H9 (cell line): ENCODE data around the gene VWA5A. TPM values are rescaled to one million over a fixed set of nuclear protein-coding genes. Genes with fewer than 3 reads are reported as not detected.
A peak's percentile ranks its signal among the peaks of the same experiment; 100 is the strongest.

ENCODE experiments used
- DNase-seq: peaks from one replicate; pipeline ENCODE4 v3.0.0-alpha.2; 2017
- H2AFZ ChIP-seq: one replicate; pipeline ENCODE4 v1.6.1; 2013; ENCODE audit warnings: mild to moderate bottlenecking, low read length, control low read depth, moderate library complexity
- H2AK5ac ChIP-seq: 2 replicates; pipeline ENCODE4 v1.6.1; 2013; ENCODE audit warnings: low read length, control low read depth, mixed read lengths; ENCODE audit not compliant: insufficient read length
- H2BK120ac ChIP-seq: one replicate; pipeline ENCODE4 v1.6.1; 2013; ENCODE audit warnings: low read depth, mild to moderate bottlenecking, low read length, control low read depth, inconsistent platforms; ENCODE audit not compliant: poor library complexity, severe bottlenecking
- H2BK12ac ChIP-seq: 2 replicates; pipeline ENCODE4 v1.6.1; 2013; ENCODE audit warnings: low read length, control low read depth, mixed read lengths, low read depth; ENCODE audit not compliant: insufficient read length
- H2BK15ac ChIP-seq: 2 replicates; pipeline ENCODE4 v1.6.1; 2013; ENCODE audit warnings: low read depth, low read length, control low read depth
- H2BK20ac ChIP-seq: one replicate; pipeline ENCODE4 v1.6.1; 2013; ENCODE audit warnings: low read depth, mild to moderate bottlenecking, low read length, control low read depth, inconsistent platforms; ENCODE audit not compliant: poor library complexity, severe bottlenecking
- H2BK5ac ChIP-seq: 2 replicates; pipeline ENCODE4 v1.6.1; 2013; ENCODE audit warnings: low read length, control low read depth, mixed read lengths; ENCODE audit not compliant: insufficient read length
- H3K14ac ChIP-seq: 2 replicates; pipeline ENCODE4 v1.6.1; 2013; ENCODE audit warnings: low read length, control low read depth; ENCODE audit not compliant: insufficient read depth
- H3K18ac ChIP-seq: 2 replicates; pipeline ENCODE4 v1.6.1; 2013; ENCODE audit warnings: low read depth, mild to moderate bottlenecking, mixed read lengths, low read length, control low read depth; ENCODE audit not compliant: insufficient read length
- H3K23ac ChIP-seq: 2 replicates; pipeline ENCODE4 v1.6.1; 2013; ENCODE audit warnings: low read length, control low read depth, mixed read lengths, low read depth; ENCODE audit not compliant: insufficient read length
- H3K23me2 ChIP-seq: 2 replicates; pipeline ENCODE4 v1.6.1; 2013; ENCODE audit warnings: low read depth, mild to moderate bottlenecking, mixed read lengths, low read length, control low read depth; ENCODE audit not compliant: insufficient read length, poor library complexity, severe bottlenecking
- H3K27ac ChIP-seq: 2 replicates; pipeline ENCODE4 v1.5.1; 2013; ENCODE audit warnings: low read length, control low read depth, mixed read lengths, low read depth; ENCODE audit not compliant: insufficient read length
- H3K27me3 ChIP-seq: 2 replicates; pipeline ENCODE4 v1.6.1; 2013; ENCODE audit warnings: low read length, control low read depth, inconsistent platforms; ENCODE audit not compliant: insufficient read depth
- H3K4ac ChIP-seq: 2 replicates; pipeline ENCODE4 v1.6.1; 2013; ENCODE audit warnings: low read depth, mild to moderate bottlenecking, control low read depth, inconsistent platforms, low read length, moderate library complexity
- H3K4me1 ChIP-seq: 2 replicates; pipeline ENCODE4 v1.6.1; 2013; ENCODE audit warnings: low read length, control low read depth, inconsistent platforms; ENCODE audit not compliant: insufficient read depth
- H3K4me2 ChIP-seq: 2 replicates; pipeline ENCODE4 v1.6.1; 2013; ENCODE audit warnings: low read length, control low read depth, mixed read lengths; ENCODE audit not compliant: insufficient read length, insufficient read depth
- H3K56ac ChIP-seq: 2 replicates; pipeline ENCODE4 v1.6.1; 2013; ENCODE audit warnings: low read depth, mild to moderate bottlenecking, mixed read lengths, low read length, control low read depth; ENCODE audit not compliant: insufficient read length
- H3K79me1 ChIP-seq: 2 replicates; pipeline ENCODE4 v1.6.1; 2013; ENCODE audit warnings: low read depth, mild to moderate bottlenecking, moderate library complexity, low read length, control low read depth, inconsistent platforms; ENCODE audit not compliant: insufficient read depth, poor library complexity, severe bottlenecking
- H3K79me2 ChIP-seq: 2 replicates; pipeline ENCODE4 v1.6.1; 2013; ENCODE audit warnings: low read length, control low read depth, inconsistent platforms; ENCODE audit not compliant: insufficient read depth
- H3K9ac ChIP-seq: 2 replicates; pipeline ENCODE4 v1.6.1; 2013; ENCODE audit warnings: low read length, control low read depth, mixed read lengths; ENCODE audit not compliant: insufficient read length; ENCODE audit errors: extremely low read depth
- H3K9me3 ChIP-seq: one replicate; pipeline ENCODE4 v1.6.1; 2013; ENCODE audit warnings: low read depth, low read length, inconsistent platforms; ENCODE audit not compliant: control insufficient read depth
- H3T11ph ChIP-seq: one replicate; pipeline ENCODE4 v1.6.1; 2013; ENCODE audit warnings: mild to moderate bottlenecking, low read length, control low read depth, inconsistent platforms
- H4K20me1 ChIP-seq: one replicate; pipeline ENCODE4 v1.6.1; 2013; ENCODE audit not compliant: control insufficient read depth, insufficient read length, insufficient read depth
- H4K5ac ChIP-seq: 2 replicates; pipeline ENCODE4 v1.6.1; 2013; ENCODE audit warnings: low read depth, mild to moderate bottlenecking, mixed read lengths, low read length, control low read depth; ENCODE audit not compliant: insufficient read length
- H4K8ac ChIP-seq: replicated peaks from 2 replicates; pipeline ENCODE4 v1.6.1; 2013; ENCODE audit warnings: low read length, control low read depth, mixed read lengths, low read depth; ENCODE audit not compliant: insufficient read length
- H4K91ac ChIP-seq: 2 replicates; pipeline ENCODE4 v1.6.1; 2013; ENCODE audit warnings: low read depth, mild to moderate bottlenecking, moderate library complexity, mixed read lengths, low read length, control low read depth; ENCODE audit not compliant: insufficient read length
- H3K27ac Mint-ChIP-seq, 3 experiments: 2 replicates in 2 of 3; 3 replicates in 1 of 3; pipeline ENCODE4 v1.8.0; 2020 to 2021; ENCODE audit warnings: mixed read lengths in 3 of 3, mild to moderate bottlenecking in 1 of 3, moderate library complexity in 1 of 3
- H3K27me3 Mint-ChIP-seq: 2 replicates; pipeline ENCODE4 v1.8.0; 2021; ENCODE audit warnings: low read depth, mild to moderate bottlenecking, moderate library complexity, mixed read lengths
- H3K36me3 Mint-ChIP-seq, 3 experiments: 2 replicates in 2 of 3; 3 replicates in 1 of 3; pipeline ENCODE4 v1.8.0; 2020 to 2021; ENCODE audit warnings: low read depth in 3 of 3, mixed read lengths in 3 of 3; ENCODE audit not compliant: insufficient read depth in 1 of 3
- H3K4me1 Mint-ChIP-seq, 2 experiments: 2 replicates each; pipeline ENCODE4 v1.8.0; 2020; ENCODE audit warnings: mixed read lengths in 2 of 2
- H3K4me3 Mint-ChIP-seq, 2 experiments: 2 replicates in 1 of 2; 3 replicates in 1 of 2; pipeline ENCODE4 v1.8.0; 2020 to 2021; ENCODE audit warnings: mild to moderate bottlenecking in 2 of 2, mixed read lengths in 2 of 2, moderate library complexity in 1 of 2
- H3K9me3 Mint-ChIP-seq, 2 experiments: 2 replicates in 1 of 2; 3 replicates in 1 of 2; pipeline ENCODE4 v1.8.0; 2020; ENCODE audit warnings: mild to moderate bottlenecking in 2 of 2, mixed read lengths in 2 of 2, moderate library complexity in 1 of 2
- CTCF ChIP-seq: fragments of 200-600 bp; sonication (generic); conservative IDR thresholded peaks from 3 replicates; pipeline ENCODE4 v1.8.0; 2021; ENCODE audit warnings: antibody characterized with exemption, mild to moderate bottlenecking
- WGBS: extraction: QIAGEN DNeasy Blood & Tissue Kit; methylation state at CpG from one replicate; pipeline ENCODE4 v1.1.7; 2013; ENCODE audit warnings: missing lambda C conversion rate, low lambda C conversion rate, mixed read lengths; ENCODE audit not compliant: insufficient read length; ENCODE audit errors: extremely low coverage; 5-methylcytosine and 5-hydroxymethylcytosine counted together
- total RNA-seq: library from RNA; stranded (reverse); gene quantifications from 2 replicates; pipeline ENCODE4 v1.2.1, GENCODE V29; 2021

VWA5A gene
- total RNA-seq, 1 experiment from 2014 or later = 15.6 TPM

- H2BK12ac ChIP-seq = no peak overlapping the region
- no peaks in the 10 kb centered on the region for H4K20me1 ChIP-seq
- Mint-ChIP-seq H3K4me1 (peaks cover 0 to 2% of the 10 kb centered on the region in 2 experiments; a peak in 1 of 4 replicates), H3K27me3 (peaks cover 4% of the 10 kb centered on the region), H3K4me3 (no peak overlapping the region), H3K36me3 (no peaks in the 10 kb centered on the region), H3K9me3 (no peaks in the 10 kb centered on the region), H3K27ac (no peak overlapping the region)
- no peaks in the 10 kb centered on the region for H3K4me1 ChIP-seq
- H3K9me3 ChIP-seq = no peaks in the 10 kb centered on the region
- H3K9ac ChIP-seq = no peak overlapping the region
- H4K91ac ChIP-seq = no peak overlapping the region
- H3K56ac ChIP-seq = no peak overlapping the region
- no peaks in the 10 kb centered on the region for H3K79me2 ChIP-seq
- peak; percentile 61; the same call in 2 of the 3 replicates for TF ChIP-seq CTCF
- no peak overlapping the region for H3K14ac ChIP-seq
- no peak overlapping the region for H2BK15ac ChIP-seq
- no peaks in the 10 kb centered on the region for H3K23me2 ChIP-seq
- peak; percentile 38 for DNase-seq
- H3K18ac ChIP-seq = no peak overlapping the region
- H3K4ac ChIP-seq = no peak overlapping the region
- H2BK5ac ChIP-seq = no peak overlapping the region
- no peak overlapping the region for H3K4me2 ChIP-seq
- no peaks in the 10 kb centered on the region for H3K79me1 ChIP-seq
- H3T11ph ChIP-seq = no peak overlapping the region
- no peak overlapping the region for H3K23ac ChIP-seq
- no peak overlapping the region for H2BK120ac ChIP-seq
- H3K27ac ChIP-seq = no peak overlapping the region
- H3K27me3 ChIP-seq = no peaks in the 10 kb centered on the region
- H2BK20ac ChIP-seq = no peak overlapping the region
- H2AFZ ChIP-seq = no peak overlapping the region
- H4K8ac ChIP-seq = no peak overlapping the region
- no CpG with 5 or more reads among the region's 1 CpG for WGBS
- no peak overlapping the region for H4K5ac ChIP-seq
- no peak overlapping the region for H2AK5ac ChIP-seq
Observed at GRCh38 chr11:124108156-124108555, 7.1 kb upstream of the VWA5A start.
